ENCODE measurements around the gene PALLD.

The PALLD gene

DNA sequence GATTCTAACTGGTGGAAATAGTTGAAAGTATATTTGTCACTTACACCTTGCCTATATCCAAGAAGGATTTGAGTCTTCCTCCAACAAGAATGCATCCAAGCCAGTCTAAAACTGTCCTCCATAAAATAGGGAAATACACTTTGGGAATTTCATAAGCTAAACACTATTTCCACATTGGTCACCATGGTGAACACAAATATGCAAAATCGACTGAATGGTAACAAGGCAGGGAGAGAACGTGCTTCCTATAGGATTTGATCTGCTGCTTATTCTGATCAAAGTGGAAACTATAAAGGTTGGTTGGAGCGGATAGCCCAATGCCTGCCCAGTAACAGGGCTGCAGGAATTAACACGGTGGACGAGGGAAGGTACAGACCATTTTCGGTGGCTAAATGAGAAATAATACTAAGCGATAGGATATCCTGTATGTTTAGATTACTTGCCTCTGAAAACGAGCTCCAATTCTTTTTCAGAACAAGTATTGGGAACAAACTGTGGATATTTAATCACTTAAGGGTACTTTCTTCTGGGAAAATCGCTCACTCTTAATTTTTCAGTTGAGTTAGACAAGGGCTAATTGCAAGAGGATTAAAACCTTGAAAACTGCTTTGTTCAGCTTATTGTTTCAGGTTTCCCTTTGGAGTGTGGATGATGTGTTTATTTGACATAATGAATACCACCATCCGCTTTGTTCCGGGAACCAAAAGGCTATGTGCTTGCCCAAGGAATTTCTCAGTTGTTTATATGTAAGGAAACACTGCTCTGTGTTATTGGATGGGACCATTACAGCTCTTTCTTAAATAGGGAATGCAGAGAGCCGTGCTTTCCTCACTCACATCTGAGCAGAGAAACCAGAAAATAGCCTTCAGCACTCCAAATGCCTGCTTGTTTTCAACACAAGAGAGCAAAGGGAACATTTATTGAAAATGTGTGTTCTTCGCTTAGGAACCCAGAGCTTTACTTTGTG is 318.8 kb downstream of the PALLD start:
- DNase-seq (ENCODE audit: low read depth in 1 of 2, low spot score in 1 of 2), result no peak

DNA sequence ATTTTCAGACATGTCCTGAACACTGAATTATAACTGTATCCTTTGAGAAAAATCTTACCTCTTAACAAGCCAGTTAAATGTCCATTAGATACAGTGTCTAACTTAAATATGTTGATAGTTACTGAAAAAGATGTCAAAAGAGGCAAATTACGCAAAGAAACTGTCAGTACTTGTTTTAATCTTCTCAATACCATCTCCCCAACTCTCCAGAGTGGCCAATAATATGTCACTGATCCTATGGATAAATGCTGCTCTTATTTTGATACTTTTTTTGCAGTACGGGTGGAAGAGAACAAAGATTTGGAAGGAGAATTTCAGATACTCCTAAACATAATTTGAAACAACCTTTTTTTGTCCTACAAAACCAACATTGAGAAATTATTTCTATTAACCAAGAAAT is 320.5 kb downstream of the PALLD start:
- DNase-seq (ENCODE audit: low read depth in 1 of 2, low spot score in 1 of 2), result no peak

DNA sequence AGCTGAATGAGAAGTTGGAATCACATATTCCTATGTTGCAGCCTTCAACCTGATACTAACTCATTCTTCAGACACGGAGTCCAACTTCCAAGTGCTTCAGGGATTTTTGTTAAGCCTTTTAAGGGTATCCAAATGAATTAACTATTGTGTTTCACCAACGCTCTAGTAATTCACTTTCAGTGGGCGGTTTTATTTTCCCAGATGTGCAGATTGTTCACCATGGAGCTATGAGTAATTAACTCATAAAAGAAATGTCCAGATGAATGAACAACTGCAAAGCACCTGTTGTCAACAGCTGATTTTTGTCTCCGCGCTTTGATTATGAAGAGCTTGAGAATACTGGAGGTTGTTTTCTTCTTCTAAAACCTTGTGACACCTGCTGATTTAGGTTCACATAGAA is 325.6 kb downstream of the PALLD start:
- DNase-seq (ENCODE audit: low read depth in 1 of 2, low spot score in 1 of 2), result no peak

DNA sequence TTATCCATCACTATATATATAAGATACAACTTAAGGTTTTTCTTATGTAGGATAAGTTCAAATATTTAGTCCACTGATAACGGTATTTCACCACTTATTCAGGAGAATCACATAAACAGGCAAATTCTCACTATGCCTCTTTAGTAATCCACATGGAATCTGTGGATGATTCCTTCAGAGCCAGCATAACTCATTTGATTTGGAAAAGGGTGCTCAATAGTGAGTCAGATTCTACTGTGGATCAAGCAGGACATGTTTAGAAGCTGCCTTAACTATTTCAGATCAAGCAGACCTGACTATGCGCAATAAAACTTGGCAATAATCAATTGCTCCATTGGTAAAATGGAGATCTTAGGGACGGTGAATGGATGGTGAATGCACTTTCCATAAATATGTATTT is 329.1 kb downstream of the PALLD start:
- DNase-seq (ENCODE audit: low read depth in 1 of 2, low spot score in 1 of 2), result no peak

DNA sequence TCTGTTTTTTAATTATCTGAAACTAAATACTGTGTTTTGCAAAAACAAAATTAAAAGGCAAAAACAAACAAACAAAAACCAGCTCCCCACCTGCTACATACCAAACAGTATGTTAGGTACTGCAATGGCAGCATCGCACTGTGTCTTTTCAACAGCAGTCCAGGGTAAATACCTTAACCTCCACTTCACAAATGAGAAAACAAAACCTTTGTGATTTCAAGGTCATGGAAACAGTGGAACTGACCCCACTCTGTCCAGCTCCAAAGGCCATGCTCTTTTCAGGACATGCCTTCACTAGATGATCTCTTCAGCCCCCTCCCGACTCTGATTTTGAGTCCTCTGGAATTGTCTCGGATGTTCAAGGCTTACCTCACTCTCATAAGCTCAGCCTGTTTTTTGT is 329.8 kb downstream of the PALLD start:
- no peak for DNase-seq (ENCODE audit: low read depth in 1 of 2, low spot score in 1 of 2)

DNA sequence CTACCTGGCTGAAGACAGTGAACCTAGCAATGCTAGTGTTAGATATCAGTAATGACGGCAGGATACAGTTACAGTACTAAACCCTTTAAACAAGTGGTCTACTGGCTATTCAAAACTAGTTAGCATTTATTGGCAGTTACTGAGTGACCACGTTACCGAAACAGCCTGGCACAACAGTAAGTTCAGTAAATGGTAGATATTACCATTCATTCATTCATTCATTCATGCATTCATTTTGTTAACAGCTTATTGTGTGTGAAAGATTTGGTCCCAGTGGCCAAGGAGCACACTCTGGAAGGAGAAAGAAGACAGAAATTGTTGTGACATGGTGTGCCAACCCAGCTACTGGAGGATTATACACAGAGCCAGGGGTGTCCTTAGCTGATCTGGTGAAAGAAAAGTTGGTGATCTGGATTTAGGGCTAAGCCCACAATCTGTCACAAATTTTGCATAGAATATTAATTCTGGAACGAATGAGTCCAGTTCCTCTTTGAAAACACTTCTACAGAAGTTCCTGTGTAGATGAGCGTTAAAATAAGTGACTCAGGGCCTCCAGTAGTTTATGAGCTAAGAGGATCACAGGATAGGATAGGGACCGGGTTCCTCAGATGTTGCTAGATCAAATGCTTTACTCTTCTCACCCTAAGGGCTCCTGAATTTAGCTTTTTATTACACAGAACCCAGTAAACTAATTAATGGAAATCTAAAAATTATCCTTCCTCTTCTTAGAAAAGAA is 334.1 kb downstream of the PALLD start:
- no peak for DNase-seq (ENCODE audit: low read depth in 1 of 2, low spot score in 1 of 2)

DNA sequence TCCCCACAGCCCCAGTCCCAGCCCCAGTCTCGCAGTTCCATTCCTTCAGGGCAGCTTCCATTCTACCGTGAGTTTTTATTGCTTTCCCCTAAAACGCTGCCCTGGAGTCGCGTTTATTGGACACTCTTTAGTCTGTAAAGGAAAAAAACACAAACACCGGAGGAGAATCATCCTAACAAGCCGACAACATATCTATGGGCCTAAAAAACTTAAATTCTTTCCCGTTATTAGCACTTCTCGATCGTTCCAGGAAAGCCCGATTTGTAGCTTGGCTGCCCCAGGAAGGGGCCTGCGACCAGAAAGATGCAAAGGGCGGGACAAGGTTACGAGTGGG is 334.7 kb downstream of the PALLD start:
- no peak for DNase-seq (ENCODE audit: low read depth in 1 of 2, low spot score in 1 of 2)

DNA sequence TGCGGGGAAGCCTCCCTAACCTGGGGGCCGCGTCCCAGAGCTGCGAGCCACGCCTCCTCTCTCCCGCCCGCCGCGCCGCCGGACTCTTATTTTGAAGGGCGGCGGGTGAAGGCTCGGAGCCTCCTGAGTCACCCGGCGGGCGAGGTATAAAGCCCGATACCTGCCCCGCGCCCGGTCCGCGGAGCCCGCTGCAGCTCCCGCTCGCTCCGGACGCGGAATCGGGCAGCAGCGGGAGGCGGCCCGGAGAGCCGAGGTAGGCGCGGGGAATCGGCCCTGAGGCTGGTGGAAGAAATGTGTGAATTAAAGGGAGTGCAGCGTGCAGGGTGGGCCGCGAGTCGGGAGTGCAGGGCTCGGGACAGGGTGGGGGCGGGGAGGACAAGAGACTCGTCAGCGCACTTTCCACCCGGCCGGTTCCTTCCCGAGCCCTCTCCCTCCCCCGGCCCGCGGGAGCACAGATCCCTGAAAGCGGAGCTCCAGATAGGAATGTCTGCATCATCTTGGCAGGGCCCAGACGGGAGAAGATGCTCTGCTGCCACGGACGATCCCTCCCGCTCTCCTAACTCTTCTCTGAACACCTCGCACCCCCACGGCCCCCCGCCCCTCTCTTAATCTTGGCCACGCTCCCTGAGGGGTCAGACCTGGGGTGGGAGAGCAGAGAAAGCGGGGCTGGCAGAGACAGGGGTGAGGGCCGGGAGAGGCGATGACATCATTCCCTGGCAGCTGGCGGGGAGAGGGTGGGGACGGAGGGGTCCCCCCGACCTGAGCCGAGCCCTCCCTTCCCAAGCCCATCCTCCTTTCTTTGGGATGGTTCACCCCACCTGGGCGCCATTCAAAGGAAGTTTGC is 335.3 kb downstream of the PALLD start:
- DNase-seq (ENCODE audit: low read depth in 1 of 2, low spot score in 1 of 2), result peak; percentile 12 to 17

DNA sequence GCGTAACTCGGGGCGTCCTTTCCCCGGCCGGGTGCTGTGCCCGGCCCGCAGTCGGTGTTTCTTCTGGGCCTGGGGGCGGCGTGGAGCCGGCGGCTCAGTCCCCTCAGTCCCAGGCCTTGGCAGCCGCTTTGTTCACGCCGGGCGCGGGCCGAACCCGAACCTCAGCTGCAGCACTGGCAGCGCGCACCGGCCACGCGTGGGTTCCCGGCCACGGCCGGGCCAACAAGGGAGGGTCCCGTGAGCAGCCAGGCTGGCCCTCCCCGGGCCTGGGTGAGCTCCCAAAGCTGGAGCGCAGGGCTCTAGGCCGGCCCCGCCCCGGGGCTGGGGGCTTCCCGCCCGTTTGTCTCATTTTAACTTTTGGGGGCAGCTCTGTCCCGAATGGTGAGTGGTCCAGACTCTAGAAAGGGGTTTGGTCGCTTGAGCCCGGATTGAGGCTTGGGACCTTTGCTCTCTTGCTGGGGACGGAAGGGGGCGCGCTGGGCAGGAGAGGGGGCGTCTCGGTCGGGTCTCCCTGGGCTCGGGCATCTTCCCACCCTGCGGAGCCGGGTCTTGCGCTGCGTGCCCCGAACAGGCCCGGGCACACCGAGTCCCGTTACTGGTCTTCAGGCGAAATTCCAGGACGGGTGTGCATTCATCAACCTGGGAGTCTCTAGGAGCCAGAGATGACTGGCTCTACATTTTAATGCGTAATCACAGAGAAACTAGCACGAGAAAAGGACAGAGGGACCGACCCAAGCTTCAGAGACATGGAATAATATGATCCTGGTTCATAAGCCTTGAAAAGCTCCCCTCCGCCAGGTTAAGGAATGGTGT is 336.1 kb downstream of the PALLD start:
- DNase-seq (ENCODE audit: low read depth in 1 of 2, low spot score in 1 of 2), result no peak

DNA sequence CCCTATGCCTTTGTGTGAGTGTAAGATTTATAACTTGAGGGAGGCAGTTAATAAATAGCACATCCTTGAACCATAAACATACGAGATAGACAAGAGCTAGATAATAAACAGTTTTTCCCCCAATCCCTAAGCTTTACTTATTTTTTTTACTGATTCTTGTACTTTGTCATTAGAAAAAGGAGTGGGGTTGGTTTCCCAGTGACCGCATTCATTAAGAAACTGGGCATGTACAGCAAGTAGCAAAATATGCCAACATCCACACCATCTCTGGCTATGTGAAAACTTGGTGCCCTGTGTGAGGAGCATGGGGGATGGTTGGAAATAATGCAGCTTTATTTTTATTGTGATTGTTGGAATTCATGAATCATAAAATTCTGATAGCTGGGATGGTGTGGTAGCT is 337.0 kb downstream of the PALLD start:
- no peak for DNase-seq (ENCODE audit: low read depth in 1 of 2, low spot score in 1 of 2)

DNA sequence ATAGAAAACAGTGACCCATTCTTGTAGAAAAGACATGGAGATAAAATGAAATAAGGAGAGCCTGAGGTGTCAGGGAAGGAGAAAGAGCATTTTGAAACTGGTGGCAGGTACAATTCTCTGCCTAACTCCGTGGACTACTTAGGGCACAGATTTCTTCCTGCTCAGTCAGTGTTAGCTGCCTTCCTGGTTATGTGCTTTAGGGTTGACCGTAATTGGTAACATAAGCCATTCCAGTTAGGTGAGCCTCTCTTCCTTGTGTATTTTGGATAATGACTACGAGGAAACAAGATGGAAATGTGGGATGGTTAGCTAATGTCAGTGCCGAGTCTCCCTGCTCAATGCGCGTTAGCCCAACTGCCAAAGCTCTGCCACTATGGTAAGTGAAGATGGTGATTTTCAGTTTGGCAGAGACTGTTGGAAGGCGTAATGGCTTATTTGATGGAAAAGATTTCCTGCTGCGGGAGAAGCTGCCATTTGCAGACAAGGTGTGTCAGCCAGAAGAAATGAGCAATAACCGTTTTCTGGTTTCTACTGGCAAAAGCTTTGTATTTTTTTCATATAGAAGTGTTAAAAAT is 339.1 kb downstream of the PALLD start:
- DNase-seq (ENCODE audit: low read depth in 1 of 2, low spot score in 1 of 2), result no peak

DNA sequence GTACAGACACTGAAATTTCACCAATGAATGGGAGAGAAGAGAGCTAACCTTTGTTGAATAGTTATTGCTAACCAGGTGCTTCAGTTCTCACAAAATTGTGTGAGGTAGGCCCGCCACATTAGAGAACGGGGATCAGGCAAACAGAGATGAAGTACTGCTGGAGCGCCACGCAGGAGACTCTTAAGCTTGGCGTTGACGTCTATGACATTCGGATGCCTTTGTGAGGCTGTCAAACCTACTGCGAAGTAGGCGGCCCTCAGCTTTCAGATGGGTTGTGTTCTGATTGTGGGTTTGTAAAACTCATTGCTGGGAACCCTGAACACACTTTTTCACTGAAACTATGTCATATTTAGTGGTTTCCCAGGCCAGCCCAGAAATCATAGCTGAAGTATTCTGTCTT is 339.6 kb downstream of the PALLD start:
- no peak for DNase-seq (ENCODE audit: low read depth in 1 of 2, low spot score in 1 of 2)

DNA sequence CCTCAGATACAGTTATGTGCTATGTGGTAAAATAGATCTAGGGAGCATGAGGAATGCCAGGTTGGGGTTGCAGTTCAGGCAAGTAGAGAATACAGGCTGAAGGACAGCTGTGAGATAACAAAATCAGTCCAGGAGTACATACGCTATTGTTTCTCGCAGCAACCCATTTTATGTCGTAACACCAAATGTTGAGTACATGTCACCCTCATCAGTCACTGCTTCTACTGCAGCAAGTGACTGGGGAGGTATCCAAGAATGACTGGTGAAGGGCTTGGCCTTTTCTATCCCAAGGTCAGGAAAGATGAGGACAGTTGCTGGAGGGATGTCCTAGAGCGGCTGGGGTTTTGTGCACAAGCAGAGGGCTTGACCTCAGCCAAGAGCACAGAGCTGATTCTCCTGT is 341.1 kb downstream of the PALLD start:
- no peak for DNase-seq (ENCODE audit: low read depth in 1 of 2, low spot score in 1 of 2)

DNA sequence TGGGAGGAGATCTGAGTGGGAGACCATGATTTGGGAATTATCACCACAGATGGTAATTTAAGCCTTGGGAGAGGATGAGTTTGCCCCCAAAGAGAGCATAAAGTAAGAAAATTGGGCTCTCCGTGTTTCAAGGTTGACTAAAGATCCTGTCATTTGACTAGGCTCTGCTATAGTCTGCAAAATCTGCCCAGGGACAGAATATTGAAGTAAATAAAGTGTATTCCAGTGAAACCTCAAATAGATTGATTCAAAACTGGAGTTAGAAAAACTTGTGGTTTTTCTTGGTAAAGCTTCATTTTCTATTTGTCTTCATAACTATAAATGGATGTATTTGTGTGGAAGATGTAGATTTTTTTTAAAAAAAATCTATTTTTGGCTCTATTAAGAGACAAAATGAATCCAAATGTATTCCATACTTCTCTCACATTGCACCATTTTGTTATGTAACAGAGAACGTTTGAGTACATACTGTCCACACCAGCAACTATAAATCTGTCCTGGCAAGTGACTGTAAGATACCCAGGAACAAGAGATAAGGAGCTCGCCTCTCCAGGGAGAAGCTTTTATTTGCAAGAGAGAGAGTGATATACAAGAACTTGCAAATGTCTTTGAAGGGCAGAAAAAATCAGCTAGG is 343.0 kb downstream of the PALLD start:
- DNase-seq (ENCODE audit: low read depth in 1 of 2, low spot score in 1 of 2), result no peak

DNA sequence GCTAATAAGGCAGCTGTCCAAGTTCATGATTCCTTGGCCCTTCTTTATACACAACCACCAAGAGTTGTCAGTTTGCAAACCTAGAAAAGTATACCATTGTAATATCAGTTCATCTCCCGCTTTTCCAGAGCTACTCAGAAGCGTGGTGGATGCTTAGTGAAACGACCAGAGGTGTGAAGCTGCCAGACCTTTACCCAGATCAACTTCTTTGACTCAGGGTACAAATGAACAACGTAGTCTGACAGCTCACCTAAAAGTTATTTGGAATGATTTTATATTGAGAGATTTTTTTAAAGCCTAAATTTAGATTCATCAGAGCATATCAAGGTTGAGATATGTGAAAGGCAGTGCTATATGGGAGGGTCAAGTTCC is 343.5 kb downstream of the PALLD start:
- DNase-seq (ENCODE audit: low read depth in 1 of 2, low spot score in 1 of 2), result no peak

DNA sequence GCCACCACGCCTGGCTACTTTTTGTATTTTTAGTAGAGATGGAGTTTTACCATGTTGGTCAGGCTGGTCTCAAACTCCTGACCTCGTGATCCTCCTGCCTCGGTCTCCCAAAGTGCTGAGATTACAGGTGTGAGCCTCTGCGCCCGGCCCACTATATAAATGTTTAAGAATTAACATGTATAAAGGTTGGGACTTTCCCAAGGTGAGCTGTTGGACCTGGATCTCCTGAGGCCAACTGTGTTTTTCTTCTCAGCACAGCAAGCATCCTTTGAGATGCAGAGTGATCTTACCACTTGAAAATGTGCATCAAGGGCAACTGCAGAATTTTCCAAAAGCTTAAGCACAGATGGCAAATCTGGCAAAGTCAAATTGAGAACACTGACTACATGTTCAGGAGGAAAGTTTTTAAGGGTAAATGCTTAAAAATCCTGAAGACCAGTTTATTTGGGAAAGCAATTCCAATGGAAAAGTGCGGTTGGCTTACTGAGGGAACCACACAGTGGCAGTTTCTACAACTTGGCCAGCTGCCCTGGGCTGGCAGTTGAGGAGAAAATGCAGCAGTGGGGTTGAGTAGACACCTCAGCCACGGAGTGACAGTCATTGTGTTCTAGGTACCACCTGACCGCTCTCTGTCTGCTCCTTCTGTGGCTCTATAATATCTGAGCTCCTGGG is 344.3 kb downstream of the PALLD start:
- no peak for DNase-seq (ENCODE audit: low read depth in 1 of 2, low spot score in 1 of 2)

DNA sequence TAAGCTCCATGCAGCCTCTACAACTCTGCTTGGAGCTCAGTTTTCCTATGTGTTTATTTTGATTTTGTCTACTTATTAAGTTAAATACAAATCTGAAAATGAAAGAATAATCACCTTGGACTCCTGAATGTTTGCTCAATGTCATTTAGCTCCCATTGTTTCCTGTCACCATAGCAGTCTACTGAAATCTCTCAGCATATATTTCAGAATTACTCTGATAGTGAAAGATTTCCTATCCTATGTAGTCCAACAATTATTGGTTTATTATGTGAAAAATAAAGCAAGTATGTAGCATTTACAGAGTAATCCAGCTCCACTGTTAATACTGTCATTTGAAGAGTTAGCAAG is 344.8 kb downstream of the PALLD start:
- DNase-seq (ENCODE audit: low read depth in 1 of 2, low spot score in 1 of 2), result no peak

DNA sequence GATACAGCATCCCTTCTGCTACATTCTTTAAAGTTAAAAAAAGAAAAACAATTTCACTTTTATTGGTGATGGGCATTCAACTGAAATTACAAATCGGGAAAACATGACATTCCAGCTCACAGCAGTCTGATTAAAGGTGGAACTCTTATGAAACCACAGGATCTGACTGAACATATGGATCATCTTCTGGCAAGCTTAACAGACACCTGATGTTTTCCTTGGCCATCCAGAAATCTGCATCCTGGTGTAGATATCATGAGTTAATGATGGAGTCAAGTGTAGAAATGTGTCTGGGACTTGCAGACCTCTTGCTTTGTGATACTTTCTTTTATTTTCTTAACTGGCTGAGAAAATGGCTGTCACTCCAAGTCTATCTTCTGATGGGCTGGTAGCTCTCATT is 345.3 kb downstream of the PALLD start:
- DNase-seq (ENCODE audit: low read depth in 1 of 2, low spot score in 1 of 2), result no peak

DNA sequence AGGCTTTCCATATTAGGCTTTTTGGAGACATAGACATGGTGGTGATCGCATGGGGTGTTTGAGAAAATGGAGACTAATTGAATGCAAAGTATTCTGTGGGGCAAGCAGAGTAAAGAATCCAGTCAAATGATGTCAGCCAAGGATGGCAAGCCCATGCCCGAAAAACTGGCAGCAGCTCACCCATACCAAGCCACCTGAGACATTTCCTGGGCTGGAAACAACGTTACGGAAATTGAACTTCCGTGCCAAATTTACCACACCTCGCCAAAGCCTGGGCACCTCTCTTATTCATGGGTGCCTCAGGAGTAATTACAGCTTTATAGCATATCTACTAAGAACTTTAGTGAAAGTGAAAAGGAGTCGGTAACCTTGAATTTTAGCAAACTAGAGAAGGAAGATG is 346.8 kb downstream of the PALLD start:
- DNase-seq (ENCODE audit: low read depth in 1 of 2, low spot score in 1 of 2), result no peak
